ENCODE results near the gene PDYN.

GRCh38 chr20:1930165-1930564 lies 63.7 kb downstream of the PDYN start:
- TF ChIP-seq POLR2A (IDR thresholded peaks at IDR 0.05; ENCODE audit: low read length): no peak
- TF ChIP-seq GATA1 (IDR thresholded peaks at IDR 0.05; ENCODE audit: low read depth, low read length): no peak
